B cell (primary cell): Measurements from ENCODE around the gene KCNK7. TPM values are rescaled to one million over a fixed set of nuclear protein-coding genes. Genes with fewer than 3 reads are reported as not detected.

Experiments used
- ATAC-seq: fragments of 200-7000 bp; cut with Tn5 transposase; one replicate; pipeline ENCODE4 v1.10.0; 2021; ENCODE audit warnings: low read depth, mild to moderate bottlenecking, moderate number of reproducible peaks, moderate library complexity
- CTCF ChIA-PET: fragments of 350-600 bp; sonication (Branson Sonifier 250); formaldehyde crosslinking; loops from one replicate; lab custom pipeline; 2021; ENCODE audit warnings: antibody characterized with exemption, inconsistent platforms; lab: Charles Lee
- POLR2A ChIA-PET: fragments of 350-600 bp; sonication (Branson Sonifier 250); formaldehyde crosslinking; loops from one replicate; lab custom pipeline; 2021; ENCODE audit warnings: antibody characterized with exemption; lab: Charles Lee
- DNase-seq: peaks from one replicate; pipeline ENCODE4 v3.0.0; 2013
- H2AFZ ChIP-seq: 2 replicates; pipeline ENCODE4 v1.6.1; 2012; ENCODE audit warnings: mild to moderate bottlenecking, low read depth, low read length; ENCODE audit not compliant: insufficient read depth, poor library complexity, severe bottlenecking
- H3K27ac ChIP-seq, 2 donors: 1 replicate in 1 of 2; 2 replicates in 1 of 2; pipeline ENCODE4 v1.5.1; 2012 to 2013; ENCODE audit warnings: low read length in 2 of 2, mild to moderate bottlenecking in 2 of 2, moderate library complexity in 1 of 2
- H3K27me3 ChIP-seq, 4 experiments: fragments of 200-600 bp in 1 of 4; sonication (generic) in 1 of 4; replicated peaks in 1 of 4; 1 replicate in 2 of 4; 2 replicates in 2 of 4; pipeline versions ENCODE4 v1.6.1 to v1.7.0; 2013 to 2016; ENCODE audit warnings: low read length in 3 of 4, mild to moderate bottlenecking in 2 of 4, mixed read lengths in 1 of 4, moderate library complexity in 1 of 4; ENCODE audit not compliant: insufficient read depth in 4 of 4, control insufficient read depth in 3 of 4; ENCODE audit errors: control extremely low read depth in 1 of 4
- H3K36me3 ChIP-seq, 2 experiments: replicated peaks in 1 of 2; 1 replicate in 1 of 2; 2 replicates in 1 of 2; pipeline versions ENCODE4 v1.6.1 to v1.7.1; 2013; ENCODE audit warnings: low read length in 1 of 2; ENCODE audit not compliant: insufficient read depth in 2 of 2, control insufficient read depth in 1 of 2; ENCODE audit errors: control extremely low read depth in 1 of 2, extremely low read depth in 1 of 2
- H3K4me1 ChIP-seq, 2 donors: fragments of 200-600 bp in 1 of 2; sonication (generic) in 1 of 2; 1 replicate in 1 of 2; 2 replicates in 1 of 2; pipeline versions ENCODE4 v1.5.1 to v1.6.1; 2013 to 2017; ENCODE audit warnings: low read length in 2 of 2; ENCODE audit not compliant: control insufficient read depth in 2 of 2, insufficient read depth in 2 of 2
- H3K4me2 ChIP-seq: replicated peaks from 2 replicates; pipeline ENCODE3; 2012; ENCODE audit warnings: mild to moderate bottlenecking, low read depth, low read length; ENCODE audit not compliant: poor library complexity, severe bottlenecking
- H3K4me3 ChIP-seq, 5 experiments: fragments of 200-600 bp in 1 of 5; sonication (generic) in 1 of 5; 1 replicate in 3 of 5; 2 replicates in 2 of 5; pipeline versions ENCODE4 v1.5.1 to v1.7.0; 2011 to 2016; ENCODE audit warnings: low read length in 4 of 5, mild to moderate bottlenecking in 4 of 5, low read depth in 2 of 5, control low read depth in 1 of 5, moderate library complexity in 1 of 5; ENCODE audit not compliant: insufficient read depth in 1 of 5; ENCODE audit errors: control extremely low read depth in 1 of 5, extremely low read depth in 1 of 5
- H3K79me2 ChIP-seq: fragments of 200-600 bp; sonication (generic); one replicate; pipeline ENCODE4 v1.6.0; 2016; ENCODE audit warnings: low read length; ENCODE audit not compliant: control insufficient read depth, insufficient read depth
- H3K9ac ChIP-seq: fragments of 200-600 bp; sonication (generic); 2 replicates; pipeline ENCODE4 v1.6.1; 2017; ENCODE audit warnings: mild to moderate bottlenecking, low read length, moderate library complexity
- H3K9me3 ChIP-seq, 3 donors: one replicate each; pipeline versions ENCODE4 v1.6.1 to v1.7.1; 2013; ENCODE audit warnings: low read length in 2 of 3; ENCODE audit not compliant: control insufficient read depth in 2 of 3, insufficient read depth in 1 of 3; ENCODE audit errors: control extremely low read depth in 1 of 3
- H4K20me1 ChIP-seq: 2 replicates; pipeline ENCODE4 v1.6.0; 2012; ENCODE audit warnings: mild to moderate bottlenecking, low read length; ENCODE audit not compliant: insufficient read depth, control insufficient read depth, poor library complexity, severe bottlenecking
- H3K27ac Mint-ChIP-seq: one replicate; pipeline ENCODE4 v1.8.0; 2021; ENCODE audit warnings: mixed read lengths
- H3K27me3 Mint-ChIP-seq: one replicate; pipeline ENCODE4 v1.8.0; 2021; ENCODE audit warnings: mixed read lengths
- H3K4me1 Mint-ChIP-seq: one replicate; pipeline ENCODE4 v1.8.0; 2021; ENCODE audit warnings: mixed read lengths
- H3K4me3 Mint-ChIP-seq: one replicate; pipeline ENCODE4 v1.8.0; 2021; ENCODE audit warnings: mixed read lengths
- H3K9me3 Mint-ChIP-seq: one replicate; pipeline ENCODE4 v1.8.0; 2022; ENCODE audit warnings: mixed read lengths; ENCODE audit not compliant: insufficient read depth
- CTCF ChIP-seq: fragments of 200-600 bp; IDR thresholded peaks from one replicate; pipeline ENCODE4 v1.8.0; 2022; ENCODE audit warnings: antibody characterized with exemption, mild to moderate bottlenecking
- EZH2 ChIP-seq: IDR thresholded peaks from 2 replicates; pipeline ENCODE4 v1.6.1; 2012; ENCODE audit warnings: borderline replicate concordance, low read depth, mild to moderate bottlenecking, moderate library complexity, low read length; ENCODE audit not compliant: insufficient read depth, poor library complexity, severe bottlenecking
- WGBS: methylation state at CpG from one replicate; pipeline ENCODE4 v1.1.5; 2013; ENCODE audit warnings: missing lambda C conversion rate; ENCODE audit not compliant: insufficient coverage; 5-methylcytosine and 5-hydroxymethylcytosine counted together
- intact Hi-C: fragments of 100-400 bp; cut with micrococcal nuclease; formaldehyde crosslinking; loops from one replicate; pipeline ENCODE4 v1.10.0; 2022
- polyA plus RNA-seq: library from polyadenylated mRNA; depleted of rRNA; stranded (reverse); fragments of >200 nt; gene quantifications from 2 replicates; pipeline ENCODE4 v1.2.3, GENCODE V29; 2012
- total RNA-seq, 2 donors: library from RNA; stranded (reverse); fragments of 120-200 nt in 1 of 2; gene quantifications; 1 replicate in 1 of 2; 2 replicates in 1 of 2; pipeline versions ENCODE4 v1.2.3 to v1.2.4, GENCODE V29; 2013 to 2022

The KCNK7 gene
- total and polyA plus RNA-seq, 2 donors (not counting 1 experiment from before 2014, with no cell fraction given) = 2.2 to 3.5 TPM

GRCh38 chr11:65558002-65558929 is 37.3 kb downstream of the KCNK7 start, which contains the start of gene LTBP3:
Gene LTBP3 (minus strand): TSS chr11:65558359. CDS start chr11:65557959, 400 bp downstream.
- Histone ChIP-seq H3K27me3 (no peaks in the 10 kb centered on the region), H3K4me1 (peaks cover 11 to 33% of the 10 kb centered on the region in 2 donors), H2AFZ (peak within 1 kb of the TSS; percentile 80), H3K4me2 (peak within 1 kb of the TSS; percentile 99), H3K79me2 (peaks cover 46% of the 10 kb centered on the region), H3K27ac (peak within 1 kb of the TSS; percentile 57 to 62), H3K4me3 (peak within 1 kb of the TSS; percentile 22 to 62 (median 54)), H3K9ac (peak within 1 kb of the TSS; percentile 64), H3K9me3 (no peaks in the 10 kb centered on the region), H4K20me1 (no peaks in the 10 kb centered on the region), H3K36me3 (no peaks in the 10 kb centered on the region)
- peak within 1 kb of the TSS; percentile 68 for H3K27ac Mint-ChIP-seq
- peaks cover 3% of the 10 kb centered on the region for H3K27me3 Mint-ChIP-seq
- no peak for TF ChIP-seq CTCF
- TF ChIP-seq EZH2 = no peak
- DNase-seq = peak; percentile 52
- no peaks in the 10 kb centered on the region for H3K9me3 Mint-ChIP-seq
- peak within 1 kb of the TSS; percentile 81 for H3K4me3 Mint-ChIP-seq
- ChIA-PET CTCF (interaction anchor here (1.0 to 1.8 kb wide), 6 partner anchors 11 to 32 kb away, joined by 3 to 9 read pairs (median 4); no protein-coding TSS in a partner anchor), POLR2A (interaction anchor here (0.7 to 1.1 kb wide), 4 partner anchors 12 to 18 kb away, joined by 3 to 5 read pairs (median 3); partner anchors contain the start of genes EHBP1L1 and FAM89B)
- intact Hi-C loops = loop anchor here (1.0 kb wide), 1 partner anchor 12 kb away; the partner anchor contains the start of gene ZNRD2
- WGBS = 1% methylated on average over 66 of the region's 79 CpGs
- H3K4me1 Mint-ChIP-seq = peaks cover 28% of the 10 kb centered on the region
- peak; percentile 60 for ATAC-seq
